Tibial artery (tissue), 4 donors: ENCODE results near the gene ROR2.

Experiments used
- DNase-seq, 2 donors: peaks; one replicate each; pipeline ENCODE4 v3.0.0-alpha.2; 2019
- H3K27ac ChIP-seq, 2 donors: fragments of 200-600 bp; sonication (generic) in 1 of 2; 1 replicate in 1 of 2; 2 replicates in 1 of 2; pipeline ENCODE4 v1.5.1; 2018 to 2019; ENCODE audit warnings: mild to moderate bottlenecking in 1 of 2
- H3K27me3 ChIP-seq, 2 donors: fragments of 200-600 bp; sonication (generic) in 1 of 2; one replicate each; pipeline versions ENCODE4 v1.5.1 to v1.6.0; 2016 to 2019
- H3K36me3 ChIP-seq, 3 donors: fragments of 200-600 bp; sonication (generic) in 2 of 3; one replicate each; pipeline ENCODE4 v1.5.1; 2016 to 2019; ENCODE audit warnings: mild to moderate bottlenecking in 2 of 3
- H3K4me1 ChIP-seq, 4 donors: fragments of 200-600 bp; sonication (generic) in 2 of 4; 1 replicate in 3 of 4; 2 replicates in 1 of 4; pipeline ENCODE4 v1.5.1; 2016 to 2019
- H3K4me3 ChIP-seq, 2 donors: fragments of 200-600 bp; sonication (generic) in 1 of 2; 1 replicate in 1 of 2; 2 replicates in 1 of 2; pipeline ENCODE4 v1.5.1; 2018 to 2019; ENCODE audit warnings: mild to moderate bottlenecking in 2 of 2
- H3K9me3 ChIP-seq, 3 donors: fragments of 200-600 bp; sonication (generic) in 1 of 3; one replicate each; pipeline ENCODE4 v1.5.1; 2016 to 2019
- CTCF ChIP-seq, 2 experiments: fragments of 200-600 bp in 1 of 2; fragments of 450-650 bp in 1 of 2; IDR thresholded peaks; one replicate each; pipeline ENCODE4 v1.5.1; 2017 to 2019; ENCODE audit warnings: antibody characterized with exemption in 2 of 2, mild to moderate bottlenecking in 1 of 2, moderate library complexity in 1 of 2
- intact Hi-C: fragments of 100-400 bp; cut with DNase I; formaldehyde crosslinking; loops from one replicate; pipeline ENCODE4 v1.15.0; 2023; ENCODE audit warnings: low total_unique reads

Gene ROR2

DNA sequence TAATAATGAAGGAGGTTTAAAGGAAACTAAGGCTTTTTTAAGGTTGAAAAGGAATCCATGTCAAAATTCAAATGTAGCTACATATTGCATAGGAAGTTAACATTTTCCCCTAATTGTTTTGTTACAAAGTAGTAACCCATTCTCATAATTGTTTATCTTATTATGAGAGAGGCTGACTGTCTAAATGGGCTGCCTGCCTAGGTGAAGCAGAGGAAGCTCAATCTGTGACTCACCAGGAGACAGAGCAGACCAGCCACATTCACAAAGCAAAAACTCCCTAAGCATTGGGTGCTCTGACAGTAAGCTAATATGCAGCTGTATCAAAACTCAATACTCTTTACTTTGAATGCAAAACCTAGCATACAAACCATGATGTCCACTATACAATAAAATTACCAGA lies 208.5 kb downstream of the ROR2 start:
- TF ChIP-seq CTCF (IDR thresholded peaks at IDR 0.05): no peak
- no peak overlapping the region for H3K4me3 ChIP-seq
- H3K9me3 ChIP-seq: no peaks in the 10 kb centered on the region
- no peaks in the 10 kb centered on the region for H3K36me3 ChIP-seq
- H3K4me1 ChIP-seq: no peaks in the 10 kb centered on the region
- intact Hi-C loops: no loop called here
- DNase-seq: no peak
- no peaks in the 10 kb centered on the region for H3K27me3 ChIP-seq
- H3K27ac ChIP-seq: no peak overlapping the region

- Histone ChIP-seq H3K9me3 (no peaks in the 10 kb centered on the region), H3K27ac (no peak overlapping the region), H3K36me3 (no peaks in the 10 kb centered on the region), H3K4me1 (no peaks in the 10 kb centered on the region), H3K27me3 (peaks cover 0 to 4% of the 10 kb centered on the region in 2 donors), H3K4me3 (no peak overlapping the region)
- intact Hi-C loops: no loop called here
- no peak for TF ChIP-seq CTCF (IDR thresholded peaks at IDR 0.05)
- no peak for DNase-seq
Measured at GRCh38 chr9:91740701-91741100, 209.3 kb downstream of the ROR2 start.

GRCh38 chr9:91736898-91737601 lies 213.0 kb downstream of the ROR2 start:
- TF ChIP-seq CTCF (IDR thresholded peaks at IDR 0.05): no peak
- peaks cover 0 to 6% of the 10 kb centered on the region in 2 donors for H3K27me3 ChIP-seq
- H3K27ac ChIP-seq: no peak overlapping the region
- H3K9me3 ChIP-seq: no peaks in the 10 kb centered on the region
- H3K4me3 ChIP-seq: no peak overlapping the region
- no peaks in the 10 kb centered on the region for H3K36me3 ChIP-seq
- intact Hi-C loops: no loop called here
- no peak for DNase-seq
- H3K4me1 ChIP-seq: no peaks in the 10 kb centered on the region

DNA sequence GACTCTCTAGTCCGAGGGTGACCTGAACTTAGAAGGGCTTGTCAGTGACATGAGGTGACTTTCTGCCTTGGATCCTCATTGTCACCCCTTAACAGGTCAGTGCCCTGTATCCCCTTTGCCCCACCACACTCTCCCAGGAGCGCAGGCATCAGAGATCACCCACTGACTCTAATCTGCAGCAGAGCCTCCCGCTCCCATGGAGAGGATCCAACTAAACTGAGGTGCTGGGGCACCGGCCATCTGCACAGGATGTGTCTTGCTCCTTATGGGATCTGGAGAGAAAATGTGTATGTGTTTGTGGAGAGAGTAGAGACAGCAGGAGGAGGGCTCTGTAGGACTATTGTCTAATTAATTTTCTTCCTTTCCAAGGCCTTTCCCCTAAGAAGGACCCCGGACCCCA lies 213.7 kb downstream of the ROR2 start:
- Histone ChIP-seq H3K4me1 (no peaks in the 10 kb centered on the region), H3K27me3 (peaks cover 0 to 6% of the 10 kb centered on the region in 2 donors), H3K36me3 (no peaks in the 10 kb centered on the region), H3K9me3 (no peaks in the 10 kb centered on the region), H3K27ac (no peak overlapping the region), H3K4me3 (no peak overlapping the region)
- no peak for TF ChIP-seq CTCF (IDR thresholded peaks at IDR 0.05)
- intact Hi-C loops: no loop called here
- no peak for DNase-seq

- Histone ChIP-seq H3K9me3 (no peaks in the 10 kb centered on the region), H3K4me1 (no peaks in the 10 kb centered on the region), H3K4me3 (no peak overlapping the region), H3K27me3 (peaks cover 0 to 6% of the 10 kb centered on the region in 2 donors), H3K27ac (no peak overlapping the region), H3K36me3 (no peaks in the 10 kb centered on the region)
- intact Hi-C loops: no loop called here
- no peak for TF ChIP-seq CTCF (IDR thresholded peaks at IDR 0.05)
- DNase-seq: no peak
Measured at GRCh38 chr9:91735049-91735448, 215.0 kb downstream of the ROR2 start.
